Coronary artery (tissue), 2 donors: Measurements from ENCODE around the gene CARD11.

ENCODE experiments used
- DNase-seq: peaks from one replicate; pipeline ENCODE4 v3.0.0-alpha.2; 2017; ENCODE audit warnings: low spot score
- H3K27ac ChIP-seq, 2 donors: fragments of 200-600 bp; sonication (generic); one replicate each; pipeline ENCODE4 v1.5.1; 2016 to 2019
- H3K4me3 ChIP-seq: fragments of 200-600 bp; sonication (generic); 2 replicates; pipeline ENCODE4 v1.5.1; 2016; ENCODE audit warnings: mild to moderate bottlenecking, moderate library complexity
- CTCF ChIP-seq: fragments of 200-600 bp; sonication (generic); IDR thresholded peaks from one replicate; pipeline ENCODE4 v1.5.1; 2019; ENCODE audit warnings: antibody characterized with exemption

CARD11 gene

GRCh38 chr7:3010161-3010560 lies 33.5 kb downstream of the CARD11 start:
- Histone ChIP-seq H3K4me3 (no peak overlapping the region), H3K27ac (no peak overlapping the region)
- no peak for TF ChIP-seq CTCF
- DNase-seq: no peak

- DNase-seq: peak; percentile 40
- no peak overlapping the region for H3K27ac ChIP-seq
- H3K4me3 ChIP-seq: no peak overlapping the region
- no peak for TF ChIP-seq CTCF
Measured at GRCh38 chr7:3009086-3009485, 34.6 kb downstream of the CARD11 start.

- TF ChIP-seq CTCF: no peak
- DNase-seq: no peak
- H3K27ac ChIP-seq: no peak overlapping the region
- no peak overlapping the region for H3K4me3 ChIP-seq
Measured at GRCh38 chr7:3008386-3008785, 35.3 kb downstream of the CARD11 start.

- DNase-seq: peak; percentile 50
- Histone ChIP-seq H3K27ac (no peak overlapping the region), H3K4me3 (no peak overlapping the region)
- TF ChIP-seq CTCF: no peak
Measured at GRCh38 chr7:3007696-3008095, 36.0 kb downstream of the CARD11 start.

GRCh38 chr7:3005257-3005656 lies 38.4 kb downstream of the CARD11 start:
- no peak overlapping the region for H3K4me3 ChIP-seq
- no peak for TF ChIP-seq CTCF
- H3K27ac ChIP-seq: no peak overlapping the region
- DNase-seq: peak; percentile 26

GRCh38 chr7:3003936-3004335 lies 39.7 kb downstream of the CARD11 start:
- H3K4me3 ChIP-seq: no peak overlapping the region
- H3K27ac ChIP-seq: no peak overlapping the region
- TF ChIP-seq CTCF: no peak
- DNase-seq: peak; percentile 53

- H3K4me3 ChIP-seq: no peak overlapping the region
- no peak for DNase-seq
- TF ChIP-seq CTCF: no peak
- no peak overlapping the region for H3K27ac ChIP-seq
Measured at GRCh38 chr7:3002631-3003030, 41.0 kb downstream of the CARD11 start.
